LNCAP (cell line): Measurements from ENCODE around the gene FUT8.

Experiments
- TF ChIP-seq, protein P1 (sequence below): fragments of 450-650 bp; IDR thresholded peaks from 2 replicates; pipeline ENCODE4 v1.5.1; 2017; ENCODE audit warnings: mild to moderate bottlenecking

FUT8 gene

DNA sequence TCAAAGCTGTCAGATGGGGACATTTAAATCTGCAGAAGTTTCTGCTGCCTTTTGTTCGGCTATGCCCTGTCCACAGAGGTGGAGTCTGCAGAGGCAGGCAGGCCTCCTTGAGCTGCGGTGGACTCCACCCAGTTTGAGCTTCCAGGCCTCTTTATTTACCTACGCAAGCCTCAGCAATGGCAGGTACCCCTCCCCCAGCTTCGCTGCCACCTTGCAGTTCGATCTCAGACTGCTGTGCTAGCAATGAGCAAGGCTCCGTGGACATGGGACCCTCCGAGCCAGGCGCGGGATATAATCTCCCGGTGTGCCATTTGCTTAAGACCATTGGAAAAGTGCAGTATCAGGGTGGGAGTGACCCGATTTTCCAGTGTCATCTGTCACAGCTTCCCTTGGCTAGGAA is 115.5 kb downstream of the FUT8 start:
- TF ChIP-seq, protein P1, sequence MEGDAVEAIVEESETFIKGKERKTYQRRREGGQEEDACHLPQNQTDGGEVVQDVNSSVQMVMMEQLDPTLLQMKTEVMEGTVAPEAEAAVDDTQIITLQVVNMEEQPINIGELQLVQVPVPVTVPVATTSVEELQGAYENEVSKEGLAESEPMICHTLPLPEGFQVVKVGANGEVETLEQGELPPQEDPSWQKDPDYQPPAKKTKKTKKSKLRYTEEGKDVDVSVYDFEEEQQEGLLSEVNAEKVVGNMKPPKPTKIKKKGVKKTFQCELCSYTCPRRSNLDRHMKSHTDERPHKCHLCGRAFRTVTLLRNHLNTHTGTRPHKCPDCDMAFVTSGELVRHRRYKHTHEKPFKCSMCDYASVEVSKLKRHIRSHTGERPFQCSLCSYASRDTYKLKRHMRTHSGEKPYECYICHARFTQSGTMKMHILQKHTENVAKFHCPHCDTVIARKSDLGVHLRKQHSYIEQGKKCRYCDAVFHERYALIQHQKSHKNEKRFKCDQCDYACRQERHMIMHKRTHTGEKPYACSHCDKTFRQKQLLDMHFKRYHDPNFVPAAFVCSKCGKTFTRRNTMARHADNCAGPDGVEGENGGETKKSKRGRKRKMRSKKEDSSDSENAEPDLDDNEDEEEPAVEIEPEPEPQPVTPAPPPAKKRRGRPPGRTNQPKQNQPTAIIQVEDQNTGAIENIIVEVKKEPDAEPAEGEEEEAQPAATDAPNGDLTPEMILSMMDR: no peak

DNA sequence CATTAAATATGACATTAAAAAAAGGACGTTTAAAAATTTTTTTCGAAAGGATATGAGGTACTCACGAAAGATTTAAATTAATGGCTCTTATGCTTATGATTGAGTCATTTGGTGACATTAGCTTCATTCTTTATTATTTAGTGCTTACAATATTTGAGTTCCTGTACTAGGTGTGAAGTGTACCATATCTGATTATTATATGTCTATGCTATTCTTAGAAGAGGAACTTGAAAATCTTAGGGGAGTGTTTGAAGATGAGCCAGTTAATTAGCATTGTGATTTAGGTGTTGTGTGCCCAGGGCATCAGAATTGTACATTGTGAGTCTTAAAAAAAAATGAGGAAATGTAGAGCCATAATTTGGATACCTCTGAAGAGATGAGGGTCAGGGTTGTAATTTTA is 118.6 kb downstream of the FUT8 start:
- TF ChIP-seq, protein P1: no peak

DNA sequence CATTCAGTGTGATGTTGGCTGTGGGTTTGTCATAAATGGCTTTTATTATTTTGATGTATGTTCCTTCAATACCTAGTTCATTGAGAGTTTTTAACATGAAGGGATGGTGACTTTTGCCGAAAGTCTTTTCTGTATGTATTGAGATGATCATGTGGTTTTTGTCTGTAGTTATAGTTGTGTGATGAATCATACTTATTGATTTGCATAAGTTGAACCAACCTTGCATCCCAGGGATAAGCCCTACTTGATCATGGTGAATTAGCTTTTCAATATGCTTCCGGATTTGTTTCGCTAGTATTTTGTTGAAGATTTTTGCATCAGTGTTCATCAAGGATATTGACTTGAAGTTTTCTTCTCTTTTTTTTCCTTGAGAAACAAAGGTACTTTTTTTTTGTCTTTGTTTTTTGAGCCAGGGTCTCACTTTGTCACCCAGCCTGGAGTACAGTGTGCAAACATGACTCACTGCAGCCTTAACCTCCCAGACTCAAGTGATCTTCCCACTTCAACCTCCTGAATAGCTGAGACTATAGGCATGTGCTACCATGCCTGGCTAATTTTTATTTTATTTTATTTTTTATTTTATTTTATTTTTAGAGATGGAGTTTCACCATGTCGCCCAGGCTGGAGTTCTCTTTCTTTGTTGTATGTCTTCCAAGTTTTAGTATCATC is 121.3 kb downstream of the FUT8 start:
- TF ChIP-seq, protein P1: no peak

DNA sequence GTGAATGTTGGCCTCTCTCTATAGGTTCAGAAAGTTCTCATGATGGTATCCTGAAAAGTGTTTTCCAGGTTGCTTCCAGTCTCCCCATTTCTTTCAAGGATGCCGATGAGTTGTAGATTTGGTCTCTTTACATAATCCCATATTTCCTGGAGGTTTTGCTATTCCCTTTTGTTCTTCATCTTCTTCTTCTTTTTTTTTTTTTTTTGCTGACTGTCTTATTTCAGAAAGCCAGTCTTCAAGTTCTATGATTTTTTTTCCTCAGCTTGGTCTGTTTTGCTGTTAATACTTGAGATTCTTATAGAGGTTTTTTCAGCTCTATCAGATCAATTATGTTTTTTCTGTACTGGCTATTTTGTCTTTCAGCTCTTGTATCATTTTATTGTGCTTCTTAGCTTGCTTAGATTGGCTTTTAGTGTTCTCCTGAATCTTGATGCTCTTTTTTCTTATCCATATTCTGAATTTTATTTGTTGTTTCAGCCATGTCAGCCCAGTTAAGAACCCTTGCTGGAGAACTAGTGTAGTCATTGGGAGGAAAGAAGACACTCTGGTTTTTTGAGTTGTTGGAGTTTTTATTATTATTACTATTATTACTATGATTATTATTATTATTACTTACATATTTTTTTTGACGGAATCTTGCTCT is 124.4 kb downstream of the FUT8 start:
- TF ChIP-seq, protein P1: no peak

DNA sequence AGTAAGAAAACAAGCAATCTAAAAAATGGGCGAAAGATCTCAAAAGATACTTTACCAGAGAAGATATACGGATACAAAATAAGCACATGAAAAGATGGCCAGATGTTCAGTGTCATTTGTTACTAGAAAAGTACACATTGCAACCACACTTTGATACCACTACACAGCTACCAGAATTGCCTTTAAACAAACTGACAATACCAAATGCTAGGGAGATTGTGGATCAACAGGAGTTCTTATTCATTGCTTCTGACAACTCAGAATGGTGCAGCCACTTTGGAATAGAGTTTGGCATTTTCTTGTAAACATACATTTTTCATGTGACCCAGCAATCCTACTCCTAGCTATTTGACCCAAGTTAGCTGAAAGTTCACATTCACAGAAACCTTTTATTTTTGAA is 136.3 kb downstream of the FUT8 start:
- TF ChIP-seq, protein P1: no peak

DNA sequence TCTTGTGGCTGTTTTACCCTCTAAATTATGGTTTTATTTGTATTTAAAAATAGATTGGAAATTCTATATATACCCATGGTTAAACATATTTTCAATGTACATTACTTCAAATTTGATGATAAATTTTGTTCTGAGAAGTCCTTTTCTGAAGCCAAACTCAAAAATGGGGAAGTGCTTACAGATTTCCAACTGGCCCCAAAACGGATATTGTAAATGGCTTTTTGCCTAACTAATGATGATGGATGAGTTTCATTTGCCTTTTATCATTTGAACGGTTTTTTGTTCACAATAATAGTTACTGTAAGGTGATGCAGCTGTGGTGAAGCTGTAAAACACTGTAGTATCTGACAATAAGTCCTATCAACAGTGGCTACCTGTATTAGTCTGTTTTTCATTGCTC is 136.9 kb downstream of the FUT8 start:
- TF ChIP-seq, protein P1: no peak

DNA sequence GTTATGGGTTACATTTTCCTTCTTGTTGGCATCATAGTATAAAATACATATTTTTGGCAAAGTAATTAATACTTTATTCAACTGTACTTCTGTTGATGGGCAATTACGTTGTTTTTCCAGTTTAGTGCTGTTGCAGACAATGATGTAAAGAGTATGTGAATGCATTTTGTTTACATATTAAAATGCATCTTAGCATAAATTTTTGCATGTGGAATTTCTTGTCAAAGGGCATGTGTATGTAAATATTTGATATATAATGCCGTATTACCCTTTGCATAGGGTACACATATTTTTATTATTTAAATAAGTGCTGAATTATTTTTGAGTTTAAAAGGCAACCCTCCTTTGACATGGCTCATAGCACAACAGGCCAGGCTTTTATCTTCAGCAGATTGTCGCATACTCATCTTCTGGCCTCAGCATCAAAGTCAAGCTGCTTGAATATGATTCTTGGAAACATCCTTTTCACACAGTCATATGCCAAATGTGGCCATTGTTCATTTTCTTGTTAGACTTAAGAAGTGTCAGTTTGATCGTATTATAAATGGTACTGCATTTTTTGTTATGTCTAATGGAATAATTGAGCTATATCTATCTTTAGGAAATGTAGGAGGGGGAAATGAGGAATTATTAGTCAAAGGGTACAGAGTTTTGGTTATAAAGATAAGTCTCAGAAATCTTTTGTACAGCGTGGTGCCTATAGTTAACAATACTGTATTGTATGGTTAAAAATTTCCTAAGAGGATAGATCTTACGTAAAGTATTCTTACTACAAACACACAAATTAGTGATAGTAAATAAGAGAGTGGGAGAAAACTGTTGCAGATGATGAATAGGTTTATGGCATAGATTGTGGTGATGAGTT is 138.5 kb downstream of the FUT8 start:
- TF ChIP-seq, protein P1: no peak
